SU-DHL-6 (cell line): ENCODE results near the gene NUTM2A.
"Not testable (repeated sequence)": the region's sequence is repeated elsewhere in the genome, so short reads cannot be mapped to it uniquely, and the experiment has no call there.

Source experiments
- CTCF ChIP-seq: fragments of 200-600 bp; sonication (generic); IDR thresholded peaks from one replicate; pipeline ENCODE4 v1.5.1; 2017; ENCODE audit warnings: antibody characterized with exemption, mild to moderate bottlenecking, low read length, moderate library complexity; ENCODE audit not compliant: insufficient read depth, poor library complexity, severe bottlenecking
- EZH2phosphoT487 ChIP-seq: fragments of 200-600 bp; sonication (generic), shearing (Covaris generic); conservative IDR thresholded peaks from 2 replicates; pipeline ENCODE4 v1.6.1; 2018; ENCODE audit warnings: mild to moderate bottlenecking, antibody characterized with exemption, low read length, moderate library complexity, mixed read lengths

GRCh38 chr10:87219370-87219769, 5.9 kb upstream of the NUTM2A start:
- not testable (repeated sequence) for TF ChIP-seq CTCF, EZH2phosphoT487
